ENCODE measurements around the gene PSMF1.

Gene PSMF1

DNA sequence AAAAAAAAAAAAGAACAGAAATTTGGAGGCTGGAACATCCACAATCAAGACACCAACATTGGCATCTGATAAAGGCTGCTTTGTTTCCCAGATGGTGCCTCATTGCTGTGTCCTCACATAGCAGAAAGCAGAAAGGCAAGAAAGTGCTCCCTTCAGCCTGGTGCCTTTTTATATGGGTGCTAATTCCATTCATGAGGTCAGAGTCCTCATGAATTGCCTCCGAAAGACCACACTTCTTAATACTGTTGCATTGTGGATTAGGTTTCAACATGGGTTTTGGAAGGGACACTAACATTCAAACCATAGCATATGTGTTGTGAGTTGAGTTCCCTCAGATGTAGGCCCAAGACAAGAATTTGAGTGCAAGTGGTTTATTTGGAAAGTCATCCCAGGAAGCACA, 76.8 kb downstream of the PSMF1 start:
- no peak for DNase-seq

DNA sequence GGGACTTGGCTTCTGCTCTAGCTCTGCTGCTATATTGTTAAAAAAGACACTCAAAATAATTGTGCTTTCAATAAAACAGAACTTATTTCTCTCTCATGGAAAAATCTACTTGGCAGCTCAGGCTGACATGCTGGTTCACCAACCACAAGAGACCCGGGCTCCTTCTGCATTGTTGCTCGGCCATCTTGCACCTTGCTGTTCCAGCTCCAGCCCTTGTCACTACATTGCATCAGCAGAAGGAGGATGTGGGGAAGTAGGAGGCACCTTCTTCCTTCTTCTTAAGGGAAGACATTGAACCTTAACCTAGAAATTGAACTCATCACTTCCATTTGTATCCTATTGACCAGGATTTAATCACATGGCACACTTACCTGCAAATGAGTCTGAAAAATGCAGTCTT, 78.2 kb downstream of the PSMF1 start:
- DNase-seq = no peak

DNA sequence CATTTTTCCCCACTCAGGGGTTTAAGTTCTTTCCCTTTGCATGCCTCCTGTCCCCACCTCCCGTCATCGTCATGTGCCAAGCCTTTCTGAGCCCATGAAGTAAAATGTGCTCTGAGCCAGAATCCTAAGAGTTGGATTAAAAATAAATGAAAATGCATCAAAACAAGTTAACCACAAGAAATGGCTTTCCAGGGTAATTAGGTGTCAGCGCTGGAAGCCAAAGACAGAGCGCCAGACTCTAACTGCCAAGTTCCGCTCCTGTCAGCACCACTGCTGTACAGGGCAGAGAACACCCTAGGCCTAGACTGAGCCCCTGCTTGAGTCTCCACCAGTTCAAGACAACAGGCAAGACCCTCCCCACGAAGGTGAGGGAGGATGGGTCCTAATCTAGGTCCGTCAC, 79.4 kb downstream of the PSMF1 start:
- DNase-seq = no peak

DNA sequence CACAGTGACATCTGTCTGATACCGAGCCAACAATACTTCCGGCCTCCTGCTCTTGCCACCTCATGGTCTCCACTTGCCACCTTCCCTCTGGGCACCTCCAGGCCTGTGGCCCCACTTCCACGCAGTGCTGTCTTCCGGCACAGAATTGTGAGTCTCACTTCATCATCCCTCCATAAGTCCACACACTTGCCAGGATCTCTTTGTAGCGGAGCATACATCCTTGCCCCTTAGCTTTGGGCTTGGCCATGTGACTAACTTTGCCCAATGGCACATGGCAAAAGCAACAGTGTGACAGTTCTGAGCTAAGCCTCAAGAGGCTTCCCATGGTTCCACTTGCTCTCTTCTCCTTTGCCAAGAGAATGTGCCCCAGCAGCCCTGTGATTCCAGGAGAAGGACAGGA, 80.3 kb downstream of the PSMF1 start:
- DNase-seq = no peak

DNA sequence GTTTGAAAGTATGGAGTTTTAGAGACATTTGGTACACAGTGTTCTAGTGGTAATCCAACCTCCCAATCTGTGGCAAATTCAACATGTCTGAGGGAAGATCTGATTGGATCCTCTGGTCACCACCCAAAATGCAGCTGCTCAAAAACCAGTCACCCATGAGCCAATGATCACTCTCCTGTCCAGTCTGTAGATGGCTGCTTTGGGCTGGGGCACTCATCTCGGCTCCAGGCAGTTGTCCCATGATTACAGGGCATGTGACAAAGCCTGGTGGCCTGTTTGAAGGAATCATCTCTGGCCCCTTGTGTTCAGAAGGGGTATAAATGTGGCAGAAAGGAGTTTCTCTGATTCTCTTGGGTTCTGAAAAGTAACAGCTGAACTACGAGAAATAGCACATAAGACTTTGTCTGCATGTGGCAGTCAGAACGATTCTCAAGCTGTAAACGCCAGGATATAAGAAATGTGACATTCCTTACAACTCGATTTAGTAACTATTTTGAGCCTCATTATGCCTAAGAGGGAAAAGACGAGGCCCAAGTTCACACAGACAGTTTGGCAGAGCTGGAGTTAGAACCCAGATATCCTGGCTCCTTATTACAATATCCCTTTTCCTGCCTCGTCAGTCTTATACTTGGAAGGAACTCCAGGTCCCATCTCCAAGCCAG, 80.9 kb downstream of the PSMF1 start:
- no peak for DNase-seq

DNA sequence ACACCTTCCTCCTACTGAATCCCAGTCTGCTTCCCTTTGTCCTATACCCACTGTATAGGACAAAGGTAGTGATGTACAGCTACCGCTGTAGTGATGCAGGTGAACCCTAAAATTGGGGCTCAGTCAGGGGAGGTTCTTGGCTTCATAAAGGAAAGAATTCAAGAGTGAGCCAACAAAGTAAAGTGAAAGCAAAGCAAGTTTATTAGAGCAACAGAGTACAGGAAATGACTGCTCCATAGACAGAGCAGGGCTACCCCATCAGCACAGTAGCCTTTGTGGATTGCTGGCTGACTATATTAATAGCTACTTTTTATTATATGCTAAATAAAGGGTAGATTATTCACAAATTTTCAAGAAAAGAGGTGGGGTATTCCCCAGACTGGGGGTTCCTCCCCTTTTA, 81.6 kb downstream of the PSMF1 start:
- no peak for DNase-seq

DNA sequence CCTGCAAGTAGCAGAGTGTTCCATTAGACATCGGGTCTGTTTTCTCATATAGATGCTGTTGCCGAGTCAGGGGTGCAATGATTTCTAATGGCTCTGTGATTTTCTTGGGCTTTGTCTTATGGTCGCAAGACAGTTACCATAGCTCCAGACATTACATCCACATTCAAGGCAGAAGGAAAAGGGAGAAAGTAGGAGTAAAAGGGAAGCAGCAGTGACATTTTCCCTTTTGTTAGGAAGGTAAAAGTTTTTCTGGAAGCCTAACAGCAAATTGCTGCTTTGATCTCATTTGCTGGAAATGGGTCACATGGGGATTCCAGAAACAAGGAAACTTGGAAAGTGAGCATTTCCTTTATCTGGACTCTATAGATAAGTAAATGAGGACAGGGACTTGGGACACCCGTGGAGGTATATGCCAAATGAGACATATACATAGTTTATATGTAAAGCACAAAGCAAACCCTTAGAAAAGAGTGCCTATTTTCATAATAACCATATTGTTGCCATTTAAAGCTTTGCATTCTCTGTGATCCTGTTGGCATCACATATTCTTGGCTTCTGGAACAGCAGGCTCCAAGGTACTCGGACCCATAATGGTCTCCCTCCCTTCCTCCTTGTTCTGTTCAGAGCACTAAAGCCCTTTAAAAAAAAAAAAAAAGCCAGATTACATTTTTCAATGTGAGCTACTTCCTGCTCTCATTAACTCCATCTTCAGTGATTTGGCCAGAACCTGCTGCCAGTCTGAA, 84.5 kb downstream of the PSMF1 start, which contains the start of gene C20orf202:
Gene C20orf202, plus strand, starts transcription at position 693 of the 743 bp plus-strand sequence. CDS start 132 bp downstream, outside the sequence.
- DNase-seq = no peak

DNA sequence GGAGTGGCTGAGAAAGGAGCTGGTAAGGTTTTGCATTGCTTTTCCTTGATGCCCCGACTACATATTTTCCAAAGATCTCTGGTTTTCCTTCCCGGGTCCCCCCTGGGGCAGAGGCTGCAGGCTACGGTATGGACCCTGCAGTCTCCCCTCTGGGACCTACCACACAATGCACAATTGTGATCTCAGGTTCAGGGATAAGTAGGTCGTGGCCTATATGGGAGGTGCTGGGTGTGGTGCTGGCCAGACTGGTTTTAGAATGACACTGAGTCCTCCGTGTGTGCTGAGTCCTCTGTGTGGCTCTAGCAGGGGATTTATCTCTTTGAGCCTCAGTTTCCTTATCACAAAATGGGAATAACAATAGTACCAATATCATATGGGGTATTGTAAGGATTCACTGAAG, 85.2 kb downstream of the PSMF1 start:
- DNase-seq = no peak

DNA sequence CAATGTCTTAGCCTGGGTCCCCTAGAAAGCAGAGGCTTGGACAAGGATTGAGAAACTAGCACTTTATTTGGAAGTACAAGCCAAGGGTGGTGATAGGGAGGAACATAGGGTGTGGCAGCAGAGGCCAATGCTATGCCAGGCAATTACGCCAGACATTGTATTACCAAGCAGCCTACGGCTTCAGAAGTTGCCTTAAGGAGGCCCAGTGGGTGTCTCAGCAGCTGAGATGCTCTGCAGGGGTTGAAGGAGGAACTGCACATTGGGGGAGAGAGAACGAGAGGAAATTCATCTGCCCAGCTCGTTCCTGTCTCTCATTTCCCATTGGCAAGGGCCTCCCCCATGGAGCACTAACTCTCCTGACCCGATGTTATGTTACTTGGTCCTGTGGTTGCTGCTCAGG, 85.7 kb downstream of the PSMF1 start:
- DNase-seq = no peak

DNA sequence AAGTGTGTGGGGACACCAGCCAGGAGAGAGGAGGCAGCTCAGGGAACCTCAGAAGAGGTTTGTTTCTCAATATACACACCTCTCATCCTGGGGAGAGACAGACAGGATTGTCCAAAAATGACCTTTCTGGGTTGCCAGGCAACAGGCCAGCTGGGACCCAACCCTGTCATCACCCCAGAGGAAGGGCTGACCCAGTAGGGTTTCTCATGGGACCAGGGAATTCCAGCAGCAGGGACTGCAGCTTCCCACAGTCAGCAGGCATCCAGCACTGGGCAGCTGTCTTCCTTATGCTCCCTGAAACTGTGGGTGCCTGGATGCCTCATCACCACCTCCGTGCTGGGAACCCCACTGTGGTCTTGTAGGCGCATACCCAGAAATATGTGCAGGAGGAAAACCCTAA, 86.2 kb downstream of the PSMF1 start:
- no peak for DNase-seq

DNA sequence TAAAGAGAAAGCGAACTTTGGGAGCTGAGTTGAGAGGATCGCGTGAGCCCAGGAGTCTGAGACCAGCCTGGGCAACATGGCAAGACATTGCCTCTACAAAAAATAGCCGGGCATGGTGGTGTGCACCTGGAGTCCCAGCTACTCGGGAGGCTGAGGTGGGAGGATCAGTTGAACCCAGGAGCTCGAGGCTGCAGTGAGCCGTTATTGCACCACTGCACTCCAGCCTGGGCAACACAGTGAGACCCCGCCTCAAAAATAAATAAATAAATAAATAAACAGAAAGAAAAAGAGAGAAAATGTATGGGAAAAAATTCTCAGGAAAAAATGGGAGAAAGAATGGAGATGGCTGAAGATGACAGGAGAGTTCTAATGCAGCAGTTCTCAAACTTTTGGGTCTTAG, 87.4 kb downstream of the PSMF1 start:
- DNase-seq = no peak

DNA sequence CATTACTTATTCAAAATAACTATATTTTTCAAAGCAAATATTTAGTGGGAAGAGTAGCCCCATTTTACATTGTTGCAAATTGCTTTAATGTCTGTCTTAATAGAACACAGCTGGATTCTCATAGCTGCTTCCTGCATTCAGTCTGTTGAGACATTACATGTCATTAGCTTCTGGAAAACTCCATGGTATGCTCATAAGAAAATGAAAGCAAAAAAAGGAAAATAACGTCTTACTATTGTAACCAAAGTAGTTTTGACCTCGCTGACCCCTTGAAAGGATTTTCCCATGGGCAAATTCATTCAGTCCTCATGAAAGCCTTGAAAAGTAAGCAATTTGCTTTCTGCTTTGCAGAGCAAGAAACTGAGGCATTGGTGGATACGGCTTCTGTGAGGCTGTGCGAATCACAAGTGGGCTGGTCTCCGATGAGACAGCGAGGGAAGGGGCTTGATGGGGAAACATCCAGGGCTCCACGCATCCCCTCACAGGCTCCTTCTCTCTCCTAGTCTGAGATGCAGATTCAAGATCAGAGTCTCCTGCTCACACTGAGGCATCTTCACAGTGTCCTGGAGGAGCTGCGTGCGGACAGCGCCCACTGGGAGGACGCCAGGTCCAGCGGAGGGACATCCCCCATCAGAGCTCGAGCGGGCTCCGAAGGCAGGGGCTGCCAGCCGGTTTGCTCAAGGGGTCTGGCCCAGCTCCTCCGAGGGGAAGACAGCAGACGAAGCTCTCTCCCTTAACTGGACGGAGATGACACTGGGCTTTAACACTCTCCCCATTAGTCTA, 88.2 kb downstream of the PSMF1 start:
- no peak for DNase-seq

DNA sequence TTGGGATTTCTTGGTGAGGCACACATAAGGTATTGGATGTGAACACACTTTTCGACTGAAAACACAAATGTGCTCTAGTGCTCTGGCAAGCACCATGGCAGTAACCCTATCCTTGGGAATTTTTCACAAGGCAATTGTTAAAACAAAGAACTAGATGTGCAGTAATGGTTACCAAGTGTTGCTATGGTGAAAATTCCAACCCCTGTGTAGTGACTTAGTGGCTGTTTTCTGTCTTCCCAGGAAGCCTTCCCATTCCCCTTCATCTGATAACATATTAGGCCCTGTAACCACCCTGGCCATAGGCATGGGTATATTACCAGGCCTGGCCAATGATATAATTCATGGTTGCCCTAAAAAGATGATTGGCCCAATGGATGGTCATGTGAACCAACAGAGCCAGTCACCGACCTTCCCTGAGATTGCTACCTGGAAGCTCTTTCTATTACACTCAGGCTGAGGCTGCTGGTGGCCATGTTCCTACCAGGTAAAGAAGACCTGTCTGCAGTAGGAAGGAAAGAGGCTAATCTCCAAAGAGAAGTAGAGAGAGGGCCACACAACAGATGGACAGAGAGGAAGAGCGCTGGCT, 89.0 kb downstream of the PSMF1 start:
- no peak for DNase-seq

DNA sequence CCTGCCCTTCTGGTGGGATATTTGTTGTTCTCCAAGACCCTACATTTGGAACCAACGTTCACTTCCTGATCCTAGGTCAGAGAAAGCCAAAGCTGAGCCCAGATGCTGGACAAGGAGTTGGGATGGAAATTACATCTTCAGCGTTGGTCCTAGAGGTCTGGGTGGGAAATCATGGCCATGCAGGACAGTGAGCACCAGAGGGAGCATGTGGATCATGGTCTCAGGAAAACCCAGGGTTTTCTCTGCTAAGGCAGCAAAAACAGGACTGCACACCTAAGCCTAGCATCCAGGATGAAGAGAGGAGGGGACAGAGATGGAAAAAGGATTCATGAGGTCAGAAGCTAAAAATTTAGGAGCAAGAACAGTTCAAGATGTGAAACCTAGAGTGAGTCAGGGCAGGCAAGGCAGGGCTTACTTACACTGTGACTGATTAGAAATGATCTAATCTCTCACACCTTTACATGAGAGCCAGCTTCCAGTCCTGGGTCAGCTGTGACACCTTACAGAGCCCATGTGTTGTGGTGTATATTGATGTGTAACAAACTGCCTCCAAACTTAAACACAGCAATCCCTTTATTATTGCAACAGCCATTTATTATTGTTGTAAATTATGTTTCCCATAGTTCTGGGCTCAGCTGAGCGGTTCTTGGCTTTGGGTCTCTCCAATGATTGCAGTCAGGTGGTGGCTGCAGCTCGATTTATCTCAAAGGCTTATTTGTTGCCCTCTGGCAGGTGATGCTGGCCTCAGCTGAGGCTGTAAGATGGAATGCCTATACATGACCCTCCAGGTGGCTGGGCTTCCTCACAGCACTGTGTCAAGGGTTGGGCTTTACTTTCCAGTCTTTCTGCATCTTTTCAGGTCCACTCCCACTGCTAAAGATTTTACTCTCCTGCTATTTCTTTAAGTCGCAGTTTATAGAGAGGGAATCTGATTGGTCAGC, 91.3 kb downstream of the PSMF1 start:
- no peak for DNase-seq

DNA sequence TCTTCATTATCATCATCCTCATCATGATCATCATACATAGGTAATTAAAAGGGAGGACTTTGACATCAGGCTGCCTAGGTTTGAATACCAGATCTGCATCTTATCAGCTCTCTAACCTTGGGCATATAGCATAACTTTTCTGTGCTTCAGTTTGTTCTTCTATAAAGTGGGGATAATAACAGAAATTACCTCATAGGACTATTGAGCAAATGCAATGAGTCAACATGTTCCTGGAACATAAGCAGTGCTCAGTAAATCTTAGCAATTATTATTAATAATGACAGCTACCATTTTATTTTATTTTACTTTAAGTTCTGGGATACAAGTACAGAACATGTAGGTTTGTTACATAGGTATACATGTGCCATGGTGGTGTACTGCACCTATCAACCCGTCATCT, 92.1 kb downstream of the PSMF1 start:
- no peak for DNase-seq

DNA sequence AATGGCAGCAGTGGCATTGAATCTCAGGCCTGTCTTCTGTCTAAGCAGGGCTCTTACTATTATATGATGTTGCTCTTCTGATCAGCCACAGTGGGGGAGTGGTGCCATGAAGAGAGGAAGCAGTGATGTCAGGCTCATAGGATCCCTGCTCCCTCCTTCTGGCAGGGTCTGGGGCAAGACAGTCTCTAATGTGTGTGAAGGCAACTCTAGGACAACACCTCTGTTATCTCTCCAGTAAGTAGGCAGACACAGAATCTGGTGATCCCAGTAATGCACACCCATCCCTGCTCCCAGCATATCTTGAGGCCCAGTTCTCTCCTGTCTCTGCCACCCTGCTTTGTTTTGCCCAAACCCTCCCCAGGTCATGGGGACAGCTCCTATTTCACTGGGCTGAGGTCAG, 93.6 kb downstream of the PSMF1 start:
- no peak for DNase-seq

DNA sequence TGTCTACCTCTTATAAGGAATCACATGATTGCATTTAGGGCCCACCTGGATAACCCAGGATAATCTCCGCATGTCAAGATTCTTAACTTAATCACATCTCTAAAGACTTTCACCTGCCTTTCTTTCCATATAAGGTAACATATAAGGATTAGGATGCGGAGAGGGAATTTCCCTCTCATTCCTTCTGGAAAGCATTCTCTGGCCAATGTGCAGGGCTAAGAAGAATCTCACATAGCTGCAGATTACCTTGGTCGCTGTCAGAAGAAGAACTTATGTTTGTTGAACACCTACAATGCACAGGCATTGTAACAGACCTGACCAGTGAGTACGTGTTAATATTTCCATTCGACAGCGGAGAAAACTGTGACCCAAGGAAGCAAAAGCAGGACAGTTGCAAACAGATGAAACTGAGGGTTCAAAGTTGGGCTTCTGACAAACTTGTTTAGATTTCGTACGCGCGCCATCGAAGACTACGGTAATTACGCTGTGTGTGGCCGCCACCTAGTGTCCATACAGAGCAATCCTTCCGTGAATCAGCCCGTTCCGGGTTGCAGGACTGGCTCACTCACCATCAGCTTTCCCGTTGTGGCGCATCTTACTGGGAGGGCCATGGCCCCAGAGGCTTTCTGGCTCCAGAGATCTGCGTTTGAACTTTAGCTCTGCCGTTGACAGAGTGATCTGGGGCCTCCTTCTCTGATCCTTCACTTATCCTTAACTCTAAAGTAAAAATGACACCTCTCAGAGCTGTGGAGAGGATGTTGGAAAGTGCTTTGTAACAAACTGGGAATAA, 94.4 kb downstream of the PSMF1 start:
- DNase-seq = peak in 1 of 2 experiments; percentile 14

DNA sequence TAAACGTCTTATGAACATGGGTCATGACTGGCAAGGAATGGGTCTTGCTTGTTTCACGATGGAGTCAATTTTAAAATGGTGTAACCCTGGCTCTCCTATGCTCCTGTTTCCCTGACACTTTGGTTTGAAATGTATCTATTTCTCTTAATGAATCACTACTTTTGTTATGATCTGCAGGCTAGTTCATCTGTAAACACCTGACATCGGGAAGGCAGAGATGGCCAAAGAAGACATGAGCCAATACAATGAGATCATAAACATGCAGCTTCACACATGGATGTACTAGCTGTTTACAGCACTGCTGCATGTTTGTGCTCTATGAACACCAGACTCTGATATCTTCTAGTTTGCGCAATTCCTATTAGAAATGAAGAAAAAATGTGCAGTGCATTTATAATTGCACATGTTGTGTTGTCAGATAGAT, 96.4 kb downstream of the PSMF1 start:
- no peak for DNase-seq

DNA sequence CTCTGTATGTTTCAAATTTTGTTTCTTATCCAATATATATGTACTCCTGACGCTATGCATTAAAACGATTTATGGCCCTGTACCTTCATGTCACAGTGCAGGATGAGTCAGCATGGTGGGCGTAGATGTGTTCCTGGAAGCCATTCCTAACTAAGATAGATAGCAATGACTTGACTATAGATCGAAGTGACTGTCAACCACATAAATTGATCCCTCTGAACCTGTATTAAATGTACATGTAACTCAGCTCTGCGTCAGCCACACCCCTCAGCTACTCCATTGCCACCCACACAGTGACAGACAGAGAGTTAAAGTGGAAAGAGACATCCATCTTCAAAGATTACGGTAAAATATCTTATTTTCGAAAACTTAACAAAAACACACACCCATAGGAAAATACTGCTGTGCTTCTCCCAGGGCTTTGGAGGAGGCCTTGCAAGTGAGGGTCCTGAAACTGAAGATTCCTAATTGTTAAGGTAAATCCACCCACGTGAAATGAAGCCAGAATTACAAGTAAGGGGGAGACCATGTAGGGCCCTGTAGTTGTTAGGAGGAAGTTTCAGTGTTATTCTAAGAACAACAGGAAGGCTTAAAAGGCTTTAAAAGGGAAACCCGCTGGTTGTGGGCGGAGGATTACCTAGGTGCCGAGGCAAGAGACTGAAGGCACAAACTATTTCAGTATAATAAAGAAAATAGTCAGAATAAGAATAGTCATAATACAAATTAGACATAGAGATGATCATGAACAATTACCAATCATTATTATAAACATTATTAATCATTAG, 97.2 kb downstream of the PSMF1 start:
- no peak for DNase-seq
